Loucy (cell line): ENCODE data around the gene L2HGDH.

ENCODE experiments used
- EZH2phosphoT487 ChIP-seq: fragments of 200-600 bp; IDR thresholded peaks from 2 replicates; pipeline ENCODE4 v1.6.1; 2018; ENCODE audit warnings: antibody characterized with exemption, mild to moderate bottlenecking, moderate library complexity, borderline replicate concordance
- TF ChIP-seq, protein P1 (sequence below): fragments of 200-600 bp; sonication (generic); conservative IDR thresholded peaks from 2 replicates; pipeline ENCODE4 v1.5.1; 2014; ENCODE audit warnings: mild to moderate bottlenecking, antibody characterized with exemption, low read length

DNA sequence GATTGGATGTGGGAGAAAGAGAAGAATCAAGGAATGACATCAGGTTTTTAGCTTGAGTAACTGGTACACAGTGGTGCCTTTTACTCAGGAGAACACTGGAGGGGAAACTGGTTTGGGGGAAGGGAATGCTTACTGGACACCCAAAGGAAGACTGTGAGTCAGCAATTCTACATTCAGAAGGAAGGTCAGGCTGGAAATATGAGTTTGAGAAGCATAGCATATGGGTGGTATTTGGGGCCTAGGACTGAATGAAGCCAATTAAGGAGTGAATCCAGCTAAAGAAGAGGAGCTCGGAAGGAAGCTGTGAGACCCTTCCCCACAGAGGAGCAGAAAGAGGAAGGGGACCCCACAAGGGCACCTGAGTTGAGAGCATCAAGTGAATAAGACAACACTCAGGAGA, 35.5 kb upstream of the L2HGDH start:
- TF ChIP-seq, protein P1, sequence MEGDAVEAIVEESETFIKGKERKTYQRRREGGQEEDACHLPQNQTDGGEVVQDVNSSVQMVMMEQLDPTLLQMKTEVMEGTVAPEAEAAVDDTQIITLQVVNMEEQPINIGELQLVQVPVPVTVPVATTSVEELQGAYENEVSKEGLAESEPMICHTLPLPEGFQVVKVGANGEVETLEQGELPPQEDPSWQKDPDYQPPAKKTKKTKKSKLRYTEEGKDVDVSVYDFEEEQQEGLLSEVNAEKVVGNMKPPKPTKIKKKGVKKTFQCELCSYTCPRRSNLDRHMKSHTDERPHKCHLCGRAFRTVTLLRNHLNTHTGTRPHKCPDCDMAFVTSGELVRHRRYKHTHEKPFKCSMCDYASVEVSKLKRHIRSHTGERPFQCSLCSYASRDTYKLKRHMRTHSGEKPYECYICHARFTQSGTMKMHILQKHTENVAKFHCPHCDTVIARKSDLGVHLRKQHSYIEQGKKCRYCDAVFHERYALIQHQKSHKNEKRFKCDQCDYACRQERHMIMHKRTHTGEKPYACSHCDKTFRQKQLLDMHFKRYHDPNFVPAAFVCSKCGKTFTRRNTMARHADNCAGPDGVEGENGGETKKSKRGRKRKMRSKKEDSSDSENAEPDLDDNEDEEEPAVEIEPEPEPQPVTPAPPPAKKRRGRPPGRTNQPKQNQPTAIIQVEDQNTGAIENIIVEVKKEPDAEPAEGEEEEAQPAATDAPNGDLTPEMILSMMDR, result no peak
- no peak for TF ChIP-seq EZH2phosphoT487
